A673 (cell line): ENCODE results near the gene FEM1C. TPM values are rescaled to one million over a fixed set of nuclear protein-coding genes. Genes with fewer than 3 reads are reported as not detected.

Experiments
- BruUV-seq: library from RNA; stranded (reverse); fragments of 400-500 nt; replicated peaks from 2 replicates; lab custom pipeline; 2021; lab: Mats Ljungman, UMichigan
- CTCF ChIA-PET: fragments of 300-600 bp; sonication (Branson Sonifier 250); formaldehyde crosslinking; loops from one replicate; lab custom pipeline; 2022; ENCODE audit warnings: antibody characterized with exemption; lab: Charles Lee
- POLR2A ChIA-PET: fragments of 300-600 bp; sonication (Branson Sonifier 250); formaldehyde crosslinking; loops from one replicate; lab custom pipeline; 2022; ENCODE audit warnings: antibody characterized with exemption; ENCODE audit not compliant: low non-redundant PET; lab: Charles Lee
- DNase-seq: peaks from one replicate; pipeline ENCODE4 v3.0.0-alpha.2; 2015; ENCODE audit warnings: low spot score
- H3K27ac ChIP-seq: fragments of 200-600 bp; sonication (generic); 2 replicates; pipeline ENCODE4 v1.5.1; 2016; ENCODE audit warnings: mixed run types, low read depth, mild to moderate bottlenecking, mixed read lengths, antibody characterized with exemption, low read length; ENCODE audit not compliant: poor library complexity, severe bottlenecking
- H3K27me3 ChIP-seq: fragments of 200-600 bp; sonication (generic); replicated peaks from 2 replicates; pipeline ENCODE4 v1.6.1; 2017; ENCODE audit warnings: mixed run types, low read depth, mild to moderate bottlenecking, mixed read lengths, antibody characterized with exemption, low read length; ENCODE audit not compliant: insufficient read depth, poor library complexity
- H3K36me3 ChIP-seq: fragments of 200-600 bp; sonication (generic); 2 replicates; pipeline ENCODE4 v1.6.1; 2016; ENCODE audit warnings: mixed run types, mild to moderate bottlenecking, mixed read lengths, antibody characterized with exemption, low read length; ENCODE audit not compliant: insufficient read depth, poor library complexity, severe bottlenecking
- H3K4me1 ChIP-seq: fragments of 200-600 bp; sonication (generic); 2 replicates; pipeline ENCODE4 v1.6.1; 2017; ENCODE audit warnings: mixed run types, mild to moderate bottlenecking, mixed read lengths, antibody characterized with exemption, low read length; ENCODE audit not compliant: insufficient read depth, poor library complexity, severe bottlenecking
- H3K4me3 ChIP-seq: fragments of 200-600 bp; sonication (generic); 2 replicates; pipeline ENCODE4 v1.5.1; 2016; ENCODE audit warnings: low read depth, mixed run types, mild to moderate bottlenecking, mixed read lengths, low read length; ENCODE audit not compliant: poor library complexity, severe bottlenecking
- H3K9me3 ChIP-seq: fragments of 200-600 bp; sonication (generic); 2 replicates; pipeline ENCODE4 v1.6.1; 2016; ENCODE audit warnings: mixed run types, low read depth, mild to moderate bottlenecking, mixed read lengths, antibody characterized with exemption, low read length; ENCODE audit not compliant: poor library complexity, severe bottlenecking
- EZH2 ChIP-seq: fragments of 200-600 bp; sonication (generic); IDR thresholded peaks from 2 replicates; pipeline ENCODE4 v1.6.1; 2017; ENCODE audit warnings: borderline replicate concordance, low read depth, mild to moderate bottlenecking, mixed read lengths, antibody characterized with exemption, low read length; ENCODE audit not compliant: poor library complexity, severe bottlenecking
- intact Hi-C: fragments of 100-400 bp; cut with micrococcal nuclease; formaldehyde crosslinking; loops from one replicate; pipeline ENCODE4 v1.10.0; 2022; ENCODE audit not compliant: unreplicated experiment
- total RNA-seq: library from RNA; stranded (reverse); gene quantifications from 2 replicates; pipeline ENCODE4 v1.2.3, GENCODE V29; 2021
- TF ChIP-seq, protein P1 (sequence below): fragments of 300-800, 200-600 bp; sonication (generic); conservative IDR thresholded peaks from 2 replicates; pipeline ENCODE4 v1.5.1; 2017; ENCODE audit warnings: low read depth, mild to moderate bottlenecking, antibody characterized with exemption, low read length, moderate library complexity, mixed read lengths

The FEM1C gene
- total RNA-seq, 1 experiment from 2014 or later = 15.0 TPM

DNA sequence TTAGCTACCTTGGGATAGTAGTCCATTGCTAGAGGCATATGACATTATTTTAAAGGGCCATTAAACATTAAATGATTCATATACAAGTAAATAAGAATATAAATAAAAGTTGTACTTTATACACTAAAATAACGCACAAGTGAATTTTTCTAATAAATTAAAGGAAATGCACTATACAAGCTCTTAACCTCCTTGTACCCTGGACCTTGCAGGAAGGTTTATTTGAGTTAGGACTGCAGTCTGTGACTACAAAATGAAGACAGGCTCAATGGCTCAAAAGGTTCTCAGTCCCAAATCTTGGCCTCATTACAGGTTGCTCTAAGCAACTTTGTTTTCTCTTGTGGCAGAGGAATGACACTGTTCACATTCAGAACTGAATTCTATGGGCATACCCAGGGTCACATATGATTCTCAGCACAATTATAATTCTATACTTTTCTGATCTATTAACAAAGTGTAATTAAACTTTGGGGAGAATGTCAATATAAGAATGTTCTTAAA lies 34.4 kb downstream of the FEM1C start:
- Histone ChIP-seq H3K27me3 (no peaks in the 10 kb centered on the region), H3K9me3 (no peaks in the 10 kb centered on the region), H3K27ac (no peak overlapping the region), H3K4me3 (no peak overlapping the region), H3K36me3 (no peaks in the 10 kb centered on the region), H3K4me1 (no peaks in the 10 kb centered on the region)
- no TSS peak for BruUV-seq
- DNase-seq = no peak
- ChIA-PET CTCF (no interaction called here), POLR2A (no interaction called here)
- no peak for TF ChIP-seq EZH2
- TF ChIP-seq, protein P1, sequence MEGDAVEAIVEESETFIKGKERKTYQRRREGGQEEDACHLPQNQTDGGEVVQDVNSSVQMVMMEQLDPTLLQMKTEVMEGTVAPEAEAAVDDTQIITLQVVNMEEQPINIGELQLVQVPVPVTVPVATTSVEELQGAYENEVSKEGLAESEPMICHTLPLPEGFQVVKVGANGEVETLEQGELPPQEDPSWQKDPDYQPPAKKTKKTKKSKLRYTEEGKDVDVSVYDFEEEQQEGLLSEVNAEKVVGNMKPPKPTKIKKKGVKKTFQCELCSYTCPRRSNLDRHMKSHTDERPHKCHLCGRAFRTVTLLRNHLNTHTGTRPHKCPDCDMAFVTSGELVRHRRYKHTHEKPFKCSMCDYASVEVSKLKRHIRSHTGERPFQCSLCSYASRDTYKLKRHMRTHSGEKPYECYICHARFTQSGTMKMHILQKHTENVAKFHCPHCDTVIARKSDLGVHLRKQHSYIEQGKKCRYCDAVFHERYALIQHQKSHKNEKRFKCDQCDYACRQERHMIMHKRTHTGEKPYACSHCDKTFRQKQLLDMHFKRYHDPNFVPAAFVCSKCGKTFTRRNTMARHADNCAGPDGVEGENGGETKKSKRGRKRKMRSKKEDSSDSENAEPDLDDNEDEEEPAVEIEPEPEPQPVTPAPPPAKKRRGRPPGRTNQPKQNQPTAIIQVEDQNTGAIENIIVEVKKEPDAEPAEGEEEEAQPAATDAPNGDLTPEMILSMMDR = no peak
- intact Hi-C loops = no loop called here

DNA sequence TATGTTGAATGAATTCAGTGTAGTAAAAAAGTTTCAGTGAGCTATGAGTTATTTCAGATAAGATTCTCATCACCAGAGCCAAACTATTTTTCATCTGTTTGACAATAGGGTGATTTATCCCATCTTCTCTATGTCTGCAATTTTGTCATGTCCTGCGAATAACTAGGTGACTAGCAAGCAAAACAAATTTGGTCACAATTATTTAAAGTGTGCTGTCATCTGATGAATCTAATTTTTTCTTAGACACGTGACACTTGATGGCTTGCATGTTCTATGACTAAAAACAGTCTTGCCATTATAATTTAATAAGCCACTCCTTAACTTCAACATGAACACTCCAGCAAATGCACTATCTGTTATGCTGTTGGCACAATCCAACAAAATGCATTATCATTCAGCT lies 35.0 kb downstream of the FEM1C start:
- Histone ChIP-seq H3K36me3 (no peaks in the 10 kb centered on the region), H3K9me3 (no peaks in the 10 kb centered on the region), H3K4me3 (no peak overlapping the region), H3K27ac (no peak overlapping the region), H3K4me1 (no peaks in the 10 kb centered on the region), H3K27me3 (no peaks in the 10 kb centered on the region)
- no TSS peak for BruUV-seq
- no peak for TF ChIP-seq EZH2
- TF ChIP-seq, protein P1 = no peak
- ChIA-PET CTCF (no interaction called here), POLR2A (no interaction called here)
- DNase-seq = no peak
- intact Hi-C loops = no loop called here

DNA sequence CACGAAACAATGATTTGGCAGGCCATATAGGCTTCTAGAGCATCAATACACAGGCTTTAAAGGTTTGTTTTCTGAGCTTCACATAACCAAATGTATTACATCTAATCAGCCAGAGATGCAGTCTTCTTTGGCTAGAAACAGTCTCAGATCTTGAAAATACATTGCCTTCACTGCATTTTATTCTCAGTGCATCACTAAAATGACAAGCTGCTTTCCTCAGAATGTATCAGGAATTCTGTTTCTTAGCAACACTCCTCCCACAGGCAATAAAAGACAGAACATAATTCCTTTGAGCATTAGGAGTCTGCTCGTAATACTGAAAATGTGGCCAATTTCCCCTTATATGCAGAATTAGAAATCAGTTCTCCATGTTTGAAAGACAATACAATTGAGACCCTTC lies 36.9 kb downstream of the FEM1C start:
- no peak overlapping the region for H3K4me3 ChIP-seq
- POLR2A ChIA-PET = no interaction called here
- H3K36me3 ChIP-seq = no peaks in the 10 kb centered on the region
- no peaks in the 10 kb centered on the region for H3K4me1 ChIP-seq
- H3K27ac ChIP-seq = no peak overlapping the region
- CTCF ChIA-PET = no interaction called here
- BruUV-seq = no TSS peak
- H3K9me3 ChIP-seq = no peaks in the 10 kb centered on the region
- H3K27me3 ChIP-seq = no peaks in the 10 kb centered on the region
- TF ChIP-seq EZH2 = no peak
- TF ChIP-seq, protein P1 = no peak
- intact Hi-C loops = no loop called here
- DNase-seq = no peak
